B cell (primary cell): ENCODE measurements around the gene ERCC2. TPM values are rescaled to one million over a fixed set of nuclear protein-coding genes. Genes with fewer than 3 reads are reported as not detected.

Experiments
- ATAC-seq: fragments of 200-7000 bp; cut with Tn5 transposase; one replicate; pipeline ENCODE4 v1.10.0; 2021; ENCODE audit warnings: low read depth, mild to moderate bottlenecking, moderate number of reproducible peaks, moderate library complexity
- CTCF ChIA-PET: fragments of 350-600 bp; sonication (Branson Sonifier 250); formaldehyde crosslinking; loops from one replicate; lab custom pipeline; 2021; ENCODE audit warnings: antibody characterized with exemption, inconsistent platforms; lab: Charles Lee
- POLR2A ChIA-PET: fragments of 350-600 bp; sonication (Branson Sonifier 250); formaldehyde crosslinking; loops from one replicate; lab custom pipeline; 2021; ENCODE audit warnings: antibody characterized with exemption; lab: Charles Lee
- DNase-seq: peaks from one replicate; pipeline ENCODE4 v3.0.0; 2013
- H2AFZ ChIP-seq: 2 replicates; pipeline ENCODE4 v1.6.1; 2012; ENCODE audit warnings: mild to moderate bottlenecking, low read depth, low read length; ENCODE audit not compliant: insufficient read depth, poor library complexity, severe bottlenecking
- H3K27ac ChIP-seq, 2 donors: 1 replicate in 1 of 2; 2 replicates in 1 of 2; pipeline ENCODE4 v1.5.1; 2012 to 2013; ENCODE audit warnings: low read length in 2 of 2, mild to moderate bottlenecking in 2 of 2, moderate library complexity in 1 of 2
- H3K27me3 ChIP-seq, 4 experiments: fragments of 200-600 bp in 1 of 4; sonication (generic) in 1 of 4; replicated peaks in 1 of 4; 1 replicate in 2 of 4; 2 replicates in 2 of 4; pipeline versions ENCODE4 v1.6.1 to v1.7.0; 2013 to 2016; ENCODE audit warnings: low read length in 3 of 4, mild to moderate bottlenecking in 2 of 4, mixed read lengths in 1 of 4, moderate library complexity in 1 of 4; ENCODE audit not compliant: insufficient read depth in 4 of 4, control insufficient read depth in 3 of 4; ENCODE audit errors: control extremely low read depth in 1 of 4
- H3K36me3 ChIP-seq, 2 experiments: replicated peaks in 1 of 2; 1 replicate in 1 of 2; 2 replicates in 1 of 2; pipeline versions ENCODE4 v1.6.1 to v1.7.1; 2013; ENCODE audit warnings: low read length in 1 of 2; ENCODE audit not compliant: insufficient read depth in 2 of 2, control insufficient read depth in 1 of 2; ENCODE audit errors: control extremely low read depth in 1 of 2, extremely low read depth in 1 of 2
- H3K4me1 ChIP-seq, 2 donors: fragments of 200-600 bp in 1 of 2; sonication (generic) in 1 of 2; 1 replicate in 1 of 2; 2 replicates in 1 of 2; pipeline versions ENCODE4 v1.5.1 to v1.6.1; 2013 to 2017; ENCODE audit warnings: low read length in 2 of 2; ENCODE audit not compliant: control insufficient read depth in 2 of 2, insufficient read depth in 2 of 2
- H3K4me2 ChIP-seq: replicated peaks from 2 replicates; pipeline ENCODE3; 2012; ENCODE audit warnings: mild to moderate bottlenecking, low read depth, low read length; ENCODE audit not compliant: poor library complexity, severe bottlenecking
- H3K4me3 ChIP-seq, 5 experiments: fragments of 200-600 bp in 1 of 5; sonication (generic) in 1 of 5; 1 replicate in 3 of 5; 2 replicates in 2 of 5; pipeline versions ENCODE4 v1.5.1 to v1.7.0; 2011 to 2016; ENCODE audit warnings: low read length in 4 of 5, mild to moderate bottlenecking in 4 of 5, low read depth in 2 of 5, control low read depth in 1 of 5, moderate library complexity in 1 of 5; ENCODE audit not compliant: insufficient read depth in 1 of 5; ENCODE audit errors: control extremely low read depth in 1 of 5, extremely low read depth in 1 of 5
- H3K79me2 ChIP-seq: fragments of 200-600 bp; sonication (generic); one replicate; pipeline ENCODE4 v1.6.0; 2016; ENCODE audit warnings: low read length; ENCODE audit not compliant: control insufficient read depth, insufficient read depth
- H3K9ac ChIP-seq: fragments of 200-600 bp; sonication (generic); 2 replicates; pipeline ENCODE4 v1.6.1; 2017; ENCODE audit warnings: mild to moderate bottlenecking, low read length, moderate library complexity
- H3K9me3 ChIP-seq, 3 donors: one replicate each; pipeline versions ENCODE4 v1.6.1 to v1.7.1; 2013; ENCODE audit warnings: low read length in 2 of 3; ENCODE audit not compliant: control insufficient read depth in 2 of 3, insufficient read depth in 1 of 3; ENCODE audit errors: control extremely low read depth in 1 of 3
- H4K20me1 ChIP-seq: 2 replicates; pipeline ENCODE4 v1.6.0; 2012; ENCODE audit warnings: mild to moderate bottlenecking, low read length; ENCODE audit not compliant: insufficient read depth, control insufficient read depth, poor library complexity, severe bottlenecking
- H3K27ac Mint-ChIP-seq: one replicate; pipeline ENCODE4 v1.8.0; 2021; ENCODE audit warnings: mixed read lengths
- H3K27me3 Mint-ChIP-seq: one replicate; pipeline ENCODE4 v1.8.0; 2021; ENCODE audit warnings: mixed read lengths
- H3K4me1 Mint-ChIP-seq: one replicate; pipeline ENCODE4 v1.8.0; 2021; ENCODE audit warnings: mixed read lengths
- H3K4me3 Mint-ChIP-seq: one replicate; pipeline ENCODE4 v1.8.0; 2021; ENCODE audit warnings: mixed read lengths
- H3K9me3 Mint-ChIP-seq: one replicate; pipeline ENCODE4 v1.8.0; 2022; ENCODE audit warnings: mixed read lengths; ENCODE audit not compliant: insufficient read depth
- CTCF ChIP-seq: fragments of 200-600 bp; IDR thresholded peaks from one replicate; pipeline ENCODE4 v1.8.0; 2022; ENCODE audit warnings: antibody characterized with exemption, mild to moderate bottlenecking
- EZH2 ChIP-seq: IDR thresholded peaks from 2 replicates; pipeline ENCODE4 v1.6.1; 2012; ENCODE audit warnings: borderline replicate concordance, low read depth, mild to moderate bottlenecking, moderate library complexity, low read length; ENCODE audit not compliant: insufficient read depth, poor library complexity, severe bottlenecking
- WGBS: methylation state at CpG from one replicate; pipeline ENCODE4 v1.1.5; 2013; ENCODE audit warnings: missing lambda C conversion rate; ENCODE audit not compliant: insufficient coverage; 5-methylcytosine and 5-hydroxymethylcytosine counted together
- intact Hi-C: fragments of 100-400 bp; cut with micrococcal nuclease; formaldehyde crosslinking; loops from one replicate; pipeline ENCODE4 v1.10.0; 2022
- polyA plus RNA-seq: library from polyadenylated mRNA; depleted of rRNA; stranded (reverse); fragments of >200 nt; gene quantifications from 2 replicates; pipeline ENCODE4 v1.2.3, GENCODE V29; 2012
- total RNA-seq, 2 donors: library from RNA; stranded (reverse); fragments of 120-200 nt in 1 of 2; gene quantifications; 1 replicate in 1 of 2; 2 replicates in 1 of 2; pipeline versions ENCODE4 v1.2.3 to v1.2.4, GENCODE V29; 2013 to 2022

Gene ERCC2
- total and polyA plus RNA-seq, 2 donors (not counting 1 experiment from before 2014, with no cell fraction given): 20.8 to 26.5 TPM

GRCh38 chr19:45405435-45406225, 35.3 kb upstream of the ERCC2 start:
- Mint-ChIP-seq H3K9me3 (no peaks in the 10 kb centered on the region), H3K4me3 (peak overlapping the region; percentile 93), H3K4me1 (peaks cover 46% of the 10 kb centered on the region), H3K27ac (peak overlapping the region; percentile 92), H3K27me3 (peaks cover 13% of the 10 kb centered on the region)
- Histone ChIP-seq H2AFZ (peak overlapping the region; percentile 96), H3K36me3 (no peaks in the 10 kb centered on the region), H3K79me2 (peaks cover 31% of the 10 kb centered on the region), H4K20me1 (peaks cover 28% of the 10 kb centered on the region), H3K9ac (peak overlapping the region; percentile 86), H3K9me3 (peaks cover 0 to 12% (median 0%) of the 10 kb centered on the region in 3 donors), H3K4me3 (peak overlapping the region; percentile 72 to 97 (median 80)), H3K27ac (peak overlapping the region; percentile 81 to 92), H3K27me3 (peaks cover 0 to 30% (median 17%) of the 10 kb centered on the region in 4 experiments), H3K4me1 (peaks cover 34 to 43% of the 10 kb centered on the region in 2 donors), H3K4me2 (peak overlapping the region; percentile 100)
- POLR2A ChIA-PET: interaction anchor here (0.6 to 1.0 kb wide), 2 partner anchors 29 to 73 kb away, joined by 4 to 6 read pairs; no protein-coding TSS in a partner anchor
- DNase-seq (peak; percentile 89), ATAC-seq (peak; percentile 66)
- TF ChIP-seq EZH2: no peak
- TF ChIP-seq CTCF: no peak
- 1% methylated on average over 42 of the region's 48 CpGs for WGBS
- intact Hi-C loops: loop anchor here (1.0 to 10.0 kb wide), 14 partner anchors 14 to 589 kb away; partner anchors contain the start of genes CCDC61, ERCC1, ERCC2 and FBXO46
- CTCF ChIA-PET: interaction anchor here (0.6 to 4.9 kb wide), 5 partner anchors 34 to 80 kb away, joined by 3 to 66 read pairs (median 8); no protein-coding TSS in a partner anchor
